Cerebellar cortex (tissue), 1 donor: ENCODE results near the gene ERI3.

Experiments
- DNase-seq: peaks from one replicate; pipeline ENCODE4 v3.0.0-alpha.2; 2015; ENCODE audit warnings: low spot score

The ERI3 gene

GRCh38 chr1:44235808-44236207 is 119.2 kb downstream of the ERI3 start:
- DNase-seq: no peak

- DNase-seq: no peak
These were observed 121.5 kb downstream of the ERI3 start for GRCh38 chr1:44233593-44233992.

- no peak for DNase-seq
These were observed 124.3 kb downstream of the ERI3 start for GRCh38 chr1:44230796-44231195.

GRCh38 chr1:44229435-44230167 is 125.5 kb downstream of the ERI3 start:
- no peak for DNase-seq

GRCh38 chr1:44228218-44228617 is 126.8 kb downstream of the ERI3 start:
- DNase-seq: no peak

GRCh38 chr1:44227211-44227610 is 127.8 kb downstream of the ERI3 start:
- DNase-seq: no peak

GRCh38 chr1:44225761-44226160 is 129.3 kb downstream of the ERI3 start:
- no peak for DNase-seq

GRCh38 chr1:44223187-44223610 is 131.9 kb downstream of the ERI3 start:
- DNase-seq: no peak

- DNase-seq: no peak
These were observed 132.5 kb downstream of the ERI3 start for GRCh38 chr1:44222397-44223186.

- no peak for DNase-seq
These were observed 133.3 kb downstream of the ERI3 start for GRCh38 chr1:44221769-44222168.

- DNase-seq: no peak
These were observed 134.3 kb downstream of the ERI3 start for GRCh38 chr1:44220755-44221154.

- no peak for DNase-seq
These were observed 134.9 kb downstream of the ERI3 start for GRCh38 chr1:44220001-44220751.

- DNase-seq: no peak
These were observed 135.8 kb downstream of the ERI3 start for GRCh38 chr1:44219301-44219626.

GRCh38 chr1:44218503-44219300 is 136.4 kb downstream of the ERI3 start:
- DNase-seq: no peak

GRCh38 chr1:44217809-44218410 is 137.1 kb downstream of the ERI3 start:
- DNase-seq: peak; percentile 84

- DNase-seq: peak; percentile 92
These were observed 141.6 kb downstream of the ERI3 start, which contains the start of gene DMAP1 for GRCh38 chr1:44213222-44214112. TSS of gene DMAP1 (plus strand) at chr1:44213471. CDS start at chr1:44213754, 283 bp downstream.

- DNase-seq: no peak
These were observed 142.5 kb downstream of the ERI3 start for GRCh38 chr1:44212355-44213221.

GRCh38 chr1:44210595-44210994 is 144.5 kb downstream of the ERI3 start:
- DNase-seq: no peak

GRCh38 chr1:44208226-44208625 is 146.8 kb downstream of the ERI3 start:
- DNase-seq: no peak
